ENCODE data around the gene ZBED4.

GRCh38 chr22:49889071-49889470, 35.4 kb downstream of the ZBED4 start:
- TF ChIP-seq CTCF (IDR thresholded peaks at IDR 0.05; ENCODE audit: low read depth, low read length, poor library complexity, severe bottlenecking) (no peak), EZH2phosphoT487 (IDR thresholded peaks at IDR 0.05; ENCODE audit: borderline replicate concordance, low read length) (no peak)
